Osteocyte (in vitro differentiated cells): Measurements from ENCODE around the gene CBFB. TPM values are rescaled to one million over a fixed set of nuclear protein-coding genes. Genes with fewer than 3 reads are reported as not detected.
"Not testable (repeated sequence)": the region's sequence is repeated elsewhere in the genome, so short reads cannot be mapped to it uniquely, and the experiment has no call there.

Experiments used
- DNase-seq: peaks from one replicate; pipeline ENCODE4 v3.0.0; 2021; ENCODE audit warnings: mixed read lengths; ENCODE audit not compliant: unreplicated experiment; ENCODE audit errors: extremely low spot score
- H3K27ac Mint-ChIP-seq: one replicate; pipeline ENCODE4 v1.8.0; 2021; ENCODE audit warnings: mild to moderate bottlenecking, mixed read lengths; ENCODE audit not compliant: unreplicated experiment
- H3K27me3 Mint-ChIP-seq: one replicate; pipeline ENCODE4 v1.8.0; 2021; ENCODE audit warnings: mixed read lengths; ENCODE audit not compliant: unreplicated experiment
- H3K36me3 Mint-ChIP-seq: one replicate; pipeline ENCODE4 v1.8.0; 2021; ENCODE audit warnings: mixed read lengths; ENCODE audit not compliant: unreplicated experiment
- H3K4me1 Mint-ChIP-seq: one replicate; pipeline ENCODE4 v1.8.0; 2021; ENCODE audit warnings: mixed read lengths; ENCODE audit not compliant: unreplicated experiment
- H3K4me3 Mint-ChIP-seq: one replicate; pipeline ENCODE4 v1.8.0; 2021; ENCODE audit warnings: mild to moderate bottlenecking, moderate library complexity, mixed read lengths; ENCODE audit not compliant: unreplicated experiment
- H3K9me3 Mint-ChIP-seq: one replicate; pipeline ENCODE4 v1.8.0; 2021; ENCODE audit warnings: mixed read lengths; ENCODE audit not compliant: unreplicated experiment
- CTCF ChIP-seq: fragments of 200-600 bp; sonication (generic); IDR thresholded peaks from 2 replicates; pipeline ENCODE4 v1.5.0; 2021; ENCODE audit warnings: antibody characterized with exemption, mild to moderate bottlenecking, moderate library complexity
- total RNA-seq: library from RNA; stranded (reverse); gene quantifications from 2 replicates; pipeline ENCODE4 v1.2.1, GENCODE V29; 2021

CBFB gene
- total RNA-seq, 1 donor from 2014 or later: 75.2 TPM

DNA sequence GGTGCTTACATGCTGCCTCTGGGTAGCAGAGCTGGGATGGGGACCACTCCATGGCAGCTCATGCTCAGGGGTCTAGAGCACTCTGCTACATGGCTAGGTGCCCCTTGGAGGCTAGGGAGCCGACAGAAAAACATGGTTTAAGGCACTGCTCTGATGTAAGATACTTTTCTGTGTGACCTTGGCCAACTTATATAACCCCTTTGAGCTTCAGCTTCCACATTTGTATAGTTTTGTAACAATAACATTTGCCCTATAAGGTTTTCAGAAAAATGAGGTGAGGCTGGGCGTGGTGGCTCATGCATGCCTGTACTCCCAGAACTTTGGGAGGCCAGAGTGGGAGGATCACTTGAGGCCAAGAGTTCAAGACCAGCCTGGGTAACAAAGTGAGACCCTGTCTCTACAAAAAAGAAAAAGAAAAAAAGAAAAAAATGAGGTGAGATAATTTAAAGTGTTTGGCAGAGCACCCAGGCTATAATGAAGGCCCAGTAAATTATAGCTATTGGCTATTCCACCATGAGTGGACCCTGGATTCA, 37.3 kb upstream of the CBFB start:
- TF ChIP-seq CTCF: no peak
- Mint-ChIP-seq H3K36me3 (no peaks in the 10 kb centered on the region), H3K9me3 (no peaks in the 10 kb centered on the region), H3K4me3 (no peak overlapping the region), H3K27ac (no peak overlapping the region), H3K27me3 (peaks cover 6% of the 10 kb centered on the region), H3K4me1 (no peaks in the 10 kb centered on the region)
- no peak for DNase-seq

DNA sequence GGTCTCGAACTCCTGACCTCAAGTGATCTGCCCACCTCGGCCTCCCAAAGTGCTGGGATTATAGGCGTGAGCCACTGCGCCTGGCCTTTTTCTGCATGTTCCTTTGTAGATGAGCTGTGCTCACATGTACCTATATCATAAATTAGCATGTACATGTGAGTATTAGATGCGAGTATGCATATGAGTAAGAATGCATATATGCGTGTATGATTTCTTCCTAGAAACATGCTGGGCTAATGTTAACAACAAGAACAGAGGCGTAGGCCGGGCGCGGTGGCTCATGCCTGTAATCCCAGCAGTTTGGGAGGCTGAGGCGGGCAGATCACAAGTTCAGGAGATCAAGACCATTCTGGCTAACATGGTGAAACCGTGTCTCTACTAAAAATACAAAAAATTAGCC, 35.4 kb upstream of the CBFB start:
- not testable (repeated sequence) for H3K27me3 Mint-ChIP-seq, H3K9me3 Mint-ChIP-seq, H3K27ac Mint-ChIP-seq, H3K4me3 Mint-ChIP-seq, H3K36me3 Mint-ChIP-seq, H3K4me1 Mint-ChIP-seq, DNase-seq

- H3K36me3 Mint-ChIP-seq: no peaks in the 10 kb centered on the region
- no peaks in the 10 kb centered on the region for H3K9me3 Mint-ChIP-seq
- no peak overlapping the region for H3K27ac Mint-ChIP-seq
- H3K27me3 Mint-ChIP-seq: peaks cover 3% of the 10 kb centered on the region
- H3K4me1 Mint-ChIP-seq: peaks cover 5% of the 10 kb centered on the region
- no peak for TF ChIP-seq CTCF
- no peak overlapping the region for H3K4me3 Mint-ChIP-seq
- DNase-seq: no peak
Observed at GRCh38 chr16:66996324-66996982, 32.5 kb upstream of the CBFB start.

DNA sequence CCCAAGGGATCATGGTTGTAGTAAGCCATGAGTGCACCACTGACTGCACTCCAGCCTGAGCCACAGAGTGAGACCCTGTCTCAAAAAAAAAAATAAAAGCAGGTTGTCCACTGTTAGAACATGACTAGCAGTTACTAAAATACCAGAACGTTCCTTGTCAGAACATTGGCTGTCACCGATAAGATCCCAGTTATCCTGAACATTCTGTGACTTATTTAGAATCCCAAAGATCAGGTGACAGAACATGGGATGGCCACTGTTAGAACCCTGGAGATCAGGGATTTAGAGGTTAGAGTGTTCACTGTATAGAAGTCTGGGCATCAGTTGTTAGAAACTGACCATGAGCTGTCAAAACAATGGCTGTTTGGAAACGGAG, 32.0 kb upstream of the CBFB start:
- H3K4me1 Mint-ChIP-seq: peaks cover 5% of the 10 kb centered on the region
- peaks cover 2% of the 10 kb centered on the region for H3K27me3 Mint-ChIP-seq
- TF ChIP-seq CTCF: no peak
- no peak overlapping the region for H3K4me3 Mint-ChIP-seq
- DNase-seq: no peak
- no peaks in the 10 kb centered on the region for H3K9me3 Mint-ChIP-seq
- H3K36me3 Mint-ChIP-seq: no peaks in the 10 kb centered on the region
- H3K27ac Mint-ChIP-seq: no peak overlapping the region

DNA sequence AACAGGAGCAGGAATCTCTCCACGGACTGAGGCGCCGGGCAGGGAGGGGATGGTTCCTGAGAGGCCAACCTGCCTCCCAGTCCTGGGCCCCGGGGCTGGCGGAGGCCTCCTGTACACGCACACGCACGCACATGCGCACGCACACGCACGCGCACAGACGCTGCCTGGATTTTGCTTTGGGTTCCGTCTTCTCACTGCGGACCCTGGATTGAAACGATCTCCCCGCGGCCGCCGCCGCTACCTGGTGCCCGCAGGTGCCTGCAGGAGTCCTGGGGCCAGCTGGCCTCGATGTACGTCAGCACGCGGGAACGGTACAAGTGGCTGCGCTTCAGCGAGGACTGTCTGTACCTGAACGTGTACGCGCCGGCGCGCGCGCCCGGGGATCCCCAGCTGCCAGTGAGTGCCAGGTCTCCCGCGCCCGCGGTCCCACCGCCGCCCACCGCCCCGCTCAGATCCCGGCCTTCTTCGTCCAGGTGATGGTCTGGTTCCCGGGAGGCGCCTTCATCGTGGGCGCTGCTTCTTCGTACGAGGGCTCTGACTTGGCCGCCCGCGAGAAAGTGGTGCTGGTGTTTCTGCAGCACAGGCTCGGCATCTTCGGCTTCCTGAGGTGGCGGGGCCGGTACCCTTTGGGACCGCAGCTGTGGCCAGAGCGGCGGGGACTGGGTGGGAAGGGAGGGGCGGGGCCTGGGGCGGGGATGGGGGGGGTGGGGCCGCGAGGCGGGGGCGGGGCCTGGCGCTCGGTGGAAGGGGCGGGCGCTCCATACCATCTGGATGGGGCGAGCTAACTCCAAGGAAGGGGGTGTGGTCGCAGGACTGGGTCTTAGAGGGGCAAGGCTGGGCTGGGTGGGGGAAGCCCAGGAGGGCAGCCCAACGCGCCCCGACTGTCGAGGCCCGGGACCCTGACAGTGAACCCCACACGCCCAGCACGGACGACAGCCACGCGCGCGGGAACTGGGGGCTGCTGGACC, 28.3 kb upstream of the CBFB start:
- H3K27me3 Mint-ChIP-seq: peaks cover 2% of the 10 kb centered on the region
- no peaks in the 10 kb centered on the region for H3K36me3 Mint-ChIP-seq
- no peak for TF ChIP-seq CTCF
- H3K4me1 Mint-ChIP-seq: peaks cover 5% of the 10 kb centered on the region
- H3K9me3 Mint-ChIP-seq: no peaks in the 10 kb centered on the region
- H3K27ac Mint-ChIP-seq: no peak overlapping the region
- DNase-seq: no peak
- H3K4me3 Mint-ChIP-seq: peak overlapping the region; percentile 64
